ENCODE measurements around the gene CBLN1. TPM values are rescaled to one million over a fixed set of nuclear protein-coding genes. Genes with fewer than 3 reads are reported as not detected.
"Not testable (repeated sequence)": the region's sequence is repeated elsewhere in the genome, so short reads cannot be mapped to it uniquely, and the experiment has no call there.

CBLN1 gene
- total RNA-seq, 6 donors from 2014 or later: 0.10 to 0.49 TPM; not detected in 4

- ATAC-seq (ENCODE audit: low FRiP score in 2 of 2) (no peak), DNase-seq (no peak)
- Histone ChIP-seq H3K36me3 (no peaks in the 10 kb centered on the region), H3K27ac (no peak overlapping the region), H3K27me3 (no peaks in the 10 kb centered on the region), H3K4me3 (no peak overlapping the region), H3K9me3 (no peaks in the 10 kb centered on the region), H3K4me1 (no peaks in the 10 kb centered on the region)
- no peak for TF ChIP-seq POLR2AphosphoS5 (IDR thresholded peaks at IDR 0.05)
- 46 to 62% methylated on average over 3 of the region's 3 CpGs for WGBS, 2 donors
Measured at GRCh38 chr16:49260253-49260652, 21.4 kb downstream of the CBLN1 start.

GRCh38 chr16:49259330-49259729 lies 22.3 kb downstream of the CBLN1 start:
- no peaks in the 10 kb centered on the region for H3K9me3 ChIP-seq
- DNase-seq (no peak), ATAC-seq (ENCODE audit: low FRiP score in 2 of 2) (no peak)
- no peaks in the 10 kb centered on the region for H3K36me3 ChIP-seq
- H3K4me1 ChIP-seq: no peaks in the 10 kb centered on the region
- no peak overlapping the region for H3K4me3 ChIP-seq
- no peaks in the 10 kb centered on the region for H3K27me3 ChIP-seq
- TF ChIP-seq POLR2A (IDR thresholded peaks at IDR 0.05) (no peak), EP300 (IDR thresholded peaks at IDR 0.05) (no peak), POLR2AphosphoS5 (IDR thresholded peaks at IDR 0.05) (no peak)
- TF ChIP-seq, protein P1, sequence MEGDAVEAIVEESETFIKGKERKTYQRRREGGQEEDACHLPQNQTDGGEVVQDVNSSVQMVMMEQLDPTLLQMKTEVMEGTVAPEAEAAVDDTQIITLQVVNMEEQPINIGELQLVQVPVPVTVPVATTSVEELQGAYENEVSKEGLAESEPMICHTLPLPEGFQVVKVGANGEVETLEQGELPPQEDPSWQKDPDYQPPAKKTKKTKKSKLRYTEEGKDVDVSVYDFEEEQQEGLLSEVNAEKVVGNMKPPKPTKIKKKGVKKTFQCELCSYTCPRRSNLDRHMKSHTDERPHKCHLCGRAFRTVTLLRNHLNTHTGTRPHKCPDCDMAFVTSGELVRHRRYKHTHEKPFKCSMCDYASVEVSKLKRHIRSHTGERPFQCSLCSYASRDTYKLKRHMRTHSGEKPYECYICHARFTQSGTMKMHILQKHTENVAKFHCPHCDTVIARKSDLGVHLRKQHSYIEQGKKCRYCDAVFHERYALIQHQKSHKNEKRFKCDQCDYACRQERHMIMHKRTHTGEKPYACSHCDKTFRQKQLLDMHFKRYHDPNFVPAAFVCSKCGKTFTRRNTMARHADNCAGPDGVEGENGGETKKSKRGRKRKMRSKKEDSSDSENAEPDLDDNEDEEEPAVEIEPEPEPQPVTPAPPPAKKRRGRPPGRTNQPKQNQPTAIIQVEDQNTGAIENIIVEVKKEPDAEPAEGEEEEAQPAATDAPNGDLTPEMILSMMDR (IDR thresholded peaks at IDR 0.05): no peak
- H3K27ac ChIP-seq: no peak overlapping the region

DNA sequence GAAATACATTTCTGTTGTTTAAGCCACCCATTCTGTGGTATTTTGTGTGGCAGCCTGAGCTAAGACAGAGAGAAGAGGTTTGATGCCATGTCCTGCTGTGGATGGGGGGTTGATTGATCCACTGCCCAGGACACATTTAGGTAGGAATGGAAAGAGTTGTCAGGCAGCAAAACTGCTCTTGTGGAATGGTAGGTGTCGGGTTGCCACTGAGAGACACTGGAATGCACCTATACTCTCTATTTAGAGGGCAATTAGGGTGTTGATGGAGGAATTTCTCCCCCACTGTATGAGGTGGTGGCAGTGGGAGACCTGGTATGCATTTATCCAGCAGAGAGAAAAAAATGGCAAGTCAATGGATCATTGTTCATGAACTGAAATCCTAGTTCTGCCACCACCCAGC lies 30.9 kb downstream of the CBLN1 start:
- H3K27ac ChIP-seq: no peak overlapping the region
- no peak for TF ChIP-seq EP300 (IDR thresholded peaks at IDR 0.05)
- ATAC-seq (ENCODE audit: low FRiP score in 2 of 2) (no peak), DNase-seq (no peak)
- no peaks in the 10 kb centered on the region for H3K27me3 ChIP-seq
- no peak overlapping the region for H3K4me3 ChIP-seq
- WGBS, 2 donors: 36 to 67% methylated on average over 1 of the region's 1 CpG
- H3K36me3 ChIP-seq: no peaks in the 10 kb centered on the region
- no peaks in the 10 kb centered on the region for H3K4me1 ChIP-seq
- no peaks in the 10 kb centered on the region for H3K9me3 ChIP-seq

- no peak overlapping the region for H3K27ac ChIP-seq
- TF ChIP-seq, protein P1 (IDR thresholded peaks at IDR 0.05): no peak
- no peak for TF ChIP-seq POLR2AphosphoS5 (IDR thresholded peaks at IDR 0.05)
- no peak for TF ChIP-seq EP300 (IDR thresholded peaks at IDR 0.05)
- TF ChIP-seq POLR2A (IDR thresholded peaks at IDR 0.05): no peak
- no peak for ATAC-seq (ENCODE audit: low FRiP score in 2 of 2)
Measured at GRCh38 chr16:49248227-49248626, 33.4 kb downstream of the CBLN1 start.

DNA sequence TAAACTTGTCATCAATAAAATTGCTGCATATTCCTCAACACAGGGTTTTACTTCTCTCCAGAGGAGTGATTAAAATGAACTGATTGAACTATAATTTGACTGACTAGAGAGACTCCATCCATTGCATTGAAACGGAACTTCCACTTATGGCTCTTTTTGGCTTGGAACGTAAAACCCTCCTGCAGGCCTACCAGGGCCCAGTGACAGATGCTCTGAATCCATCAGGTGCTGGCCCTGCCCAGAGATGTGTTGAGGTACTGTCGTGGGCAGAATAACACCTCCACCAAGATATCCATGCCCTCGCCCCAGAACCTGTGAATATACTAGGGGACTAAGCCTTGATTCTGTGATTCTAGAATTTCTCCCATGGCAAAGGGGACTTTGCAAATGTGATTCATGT lies 45.4 kb downstream of the CBLN1 start:
- Histone ChIP-seq H3K4me1 (no peaks in the 10 kb centered on the region), H3K36me3 (no peaks in the 10 kb centered on the region), H3K9me3 (no peaks in the 10 kb centered on the region), H3K27me3 (no peaks in the 10 kb centered on the region), H3K4me3 (no peak overlapping the region), H3K27ac (no peak overlapping the region)
- ATAC-seq (ENCODE audit: low FRiP score in 2 of 2): no peak
- TF ChIP-seq POLR2A (IDR thresholded peaks at IDR 0.05) (no peak), POLR2AphosphoS5 (IDR thresholded peaks at IDR 0.05) (no peak), EP300 (IDR thresholded peaks at IDR 0.05) (no peak)
- TF ChIP-seq, protein P1 (IDR thresholded peaks at IDR 0.05): no peak
- no peak for DNase-seq
- WGBS, 2 donors: 74 to 86% methylated on average over 3 to 4 of the region's 4 CpGs

More at GRCh38 chr16:49248227-49248626, 33.4 kb downstream of the CBLN1 start:
- Histone ChIP-seq H3K4me3 (no peak overlapping the region), H3K4me1 (no peaks in the 10 kb centered on the region), H3K36me3 (no peaks in the 10 kb centered on the region), H3K27me3 (no peaks in the 10 kb centered on the region), H3K9me3 (no peaks in the 10 kb centered on the region)
- WGBS, 2 donors: 86 to 87% methylated on average over 1 of the region's 1 CpG
- no peak for DNase-seq

- not testable (repeated sequence) for H3K27me3 ChIP-seq; H3K4me1 ChIP-seq; H3K36me3 ChIP-seq; H3K27ac ChIP-seq; H3K4me3 ChIP-seq; DNase-seq; ATAC-seq (ENCODE audit: low FRiP score in 2 of 2); H3K9me3 ChIP-seq
- WGBS, 2 donors: 83 to 100% methylated on average over 2 to 3 of the region's 3 CpGs
Measured at GRCh38 chr16:49228335-49228734, 53.3 kb downstream of the CBLN1 start.

Other genes starting within 250 kb of the CBLN1 start
- gene C16orf78, start 92.0 kb upstream of the CBLN1 start, total RNA-seq: not detected